Endothelial cell of umbilical vein (primary cell): ENCODE data around the gene ANKRD28. TPM values are rescaled to one million over a fixed set of nuclear protein-coding genes. Genes with fewer than 3 reads are reported as not detected.
A peak's percentile ranks its signal among the peaks of the same experiment; 100 is the strongest.

Source experiments
- BruUV-seq: library from RNA; stranded (reverse); fragments of 400-500 nt; replicated peaks from 2 replicates; lab custom pipeline; 2021; lab: Mats Ljungman, UMichigan
- CTCF ChIA-PET: fragments of 300-600, 350-600 bp; sonication (Branson Sonifier 250); formaldehyde crosslinking; loops from one replicate; lab custom pipeline; 2021; ENCODE audit warnings: antibody characterized with exemption, inconsistent platforms; lab: Charles Lee
- POLR2A ChIA-PET: fragments of 300-600, 350-600 bp; sonication (Branson Sonifier 250); formaldehyde crosslinking; loops from one replicate; lab custom pipeline; 2021; ENCODE audit warnings: antibody characterized with exemption, inconsistent platforms; lab: Charles Lee
- DNase-seq: peaks from one replicate; pipeline ENCODE4 v3.0.0-alpha.2; 2011; ENCODE audit warnings: low read depth, low spot score
- FAIRE-seq: peaks from 2 replicates; lab custom pipeline; 2011; peaks lifted over from hg19 to GRCh38; lab: Jason Lieb, UNC
- H2AFZ ChIP-seq: 2 replicates; pipeline ENCODE4 v1.6.0; 2012; ENCODE audit warnings: low read depth, low read length, control low read depth, inconsistent platforms
- H3K27ac ChIP-seq: 2 replicates; pipeline ENCODE4 v1.5.1; 2011; ENCODE audit warnings: low read depth, mild to moderate bottlenecking, control low read depth, low read length, moderate library complexity; ENCODE audit not compliant: insufficient read depth
- H3K27me3 ChIP-seq, 2 experiments: 2 replicates each; pipeline versions ENCODE4 v1.6.0 to v1.6.1; 2011; ENCODE audit warnings: low read length in 2 of 2, mixed read lengths in 1 of 2; ENCODE audit not compliant: control insufficient read depth in 2 of 2, insufficient read depth in 2 of 2
- H3K36me3 ChIP-seq, 2 experiments: 2 replicates in 1 of 2; 3 replicates in 1 of 2; pipeline ENCODE4 v1.5.1; 2011; ENCODE audit warnings: low read length in 2 of 2, mild to moderate bottlenecking in 1 of 2, moderate library complexity in 1 of 2; ENCODE audit not compliant: control insufficient read depth in 2 of 2, insufficient read depth in 2 of 2; ENCODE audit errors: extremely low read depth in 1 of 2
- H3K4me1 ChIP-seq: 3 replicates; pipeline ENCODE4 v1.5.1; 2011; ENCODE audit warnings: mild to moderate bottlenecking, low read length; ENCODE audit not compliant: control insufficient read depth, insufficient read depth; ENCODE audit errors: extremely low read depth
- H3K4me2 ChIP-seq: 2 replicates; pipeline ENCODE4 v1.6.1; 2011; ENCODE audit warnings: low read length, control low read depth, mixed read lengths; ENCODE audit not compliant: insufficient read depth
- H3K4me3 ChIP-seq, 3 experiments: fragments of 200-600 bp in 1 of 3; sonication (generic), shearing (Covaris generic) in 1 of 3; replicated peaks in 1 of 3; 2 replicates each; pipeline ENCODE4 v1.5.1; 2011 to 2016; ENCODE audit warnings: control low read depth in 3 of 3, low read length in 3 of 3, mild to moderate bottlenecking in 2 of 3, inconsistent platforms in 1 of 3, low read depth in 1 of 3, moderate library complexity in 1 of 3; ENCODE audit not compliant: insufficient read depth in 1 of 3
- H3K79me2 ChIP-seq: 2 replicates; pipeline ENCODE4 v1.6.0; 2012; ENCODE audit warnings: low read length, inconsistent platforms; ENCODE audit not compliant: control insufficient read depth, insufficient read depth
- H3K9ac ChIP-seq: replicated peaks from 2 replicates; pipeline ENCODE3; 2011; ENCODE audit warnings: low read length, control low read depth; ENCODE audit not compliant: insufficient read depth; ENCODE audit errors: extremely low read depth
- H3K9me1 ChIP-seq: replicated peaks from 3 replicates; pipeline ENCODE4 v1.6.0; 2011; ENCODE audit warnings: mild to moderate bottlenecking, low read length; ENCODE audit not compliant: control insufficient read depth, insufficient read depth; ENCODE audit errors: extremely low read depth
- H3K9me3 ChIP-seq: replicated peaks from 2 replicates; pipeline ENCODE4 v1.5.1; 2012; ENCODE audit warnings: low read length, inconsistent platforms; ENCODE audit not compliant: control insufficient read depth, insufficient read depth
- H4K20me1 ChIP-seq: replicated peaks from 2 replicates; pipeline ENCODE3; 2011; ENCODE audit warnings: mild to moderate bottlenecking, low read length; ENCODE audit not compliant: control insufficient read depth, insufficient read depth; ENCODE audit errors: extremely low read depth
- EZH2 ChIP-seq: IDR thresholded peaks from 2 replicates; pipeline ENCODE4 v1.6.1; 2012; ENCODE audit warnings: borderline replicate concordance, low read depth, mild to moderate bottlenecking, moderate library complexity, low read length, inconsistent platforms; ENCODE audit not compliant: severe bottlenecking
- FOS ChIP-seq: IDR thresholded peaks from 2 replicates; pipeline ENCODE4 v1.6.1; 2011; ENCODE audit warnings: mild to moderate bottlenecking, low read length, moderate library complexity, borderline replicate concordance; ENCODE audit not compliant: insufficient read depth
- GATA2 ChIP-seq: IDR thresholded peaks from 2 replicates; pipeline ENCODE4 v1.7.0; 2011; ENCODE audit warnings: low read depth, mild to moderate bottlenecking, moderate library complexity, mixed read lengths, low read length; ENCODE audit not compliant: insufficient read length, insufficient read depth
- JUN ChIP-seq: IDR thresholded peaks from 2 replicates; pipeline ENCODE4 v1.6.1; 2011; ENCODE audit warnings: borderline replicate concordance, low read depth; ENCODE audit not compliant: insufficient read length, insufficient read depth
- MYC ChIP-seq: IDR thresholded peaks from one replicate; pipeline ENCODE4 v1.6.1; 2011; ENCODE audit warnings: mild to moderate bottlenecking, low read depth, low read length
- POLR2A ChIP-seq: IDR thresholded peaks from 2 replicates; pipeline ENCODE4 v1.6.1; 2012; ENCODE audit warnings: low read depth, mild to moderate bottlenecking, control low read depth, low read length
- POLR2AphosphoS5 ChIP-seq: IDR thresholded peaks from 2 replicates; pipeline ENCODE4 v1.6.1; 2012; ENCODE audit warnings: low read depth, mild to moderate bottlenecking, control low read depth, low read length, moderate library complexity; ENCODE audit not compliant: insufficient read depth
- dilution Hi-C: fragments of 300-500 bp; cut with MboI; formaldehyde crosslinking; loops from one replicate; pipeline ENCODE4 v1.15.0; 2019; ENCODE audit warnings: low sequenced_read_pairs; ENCODE audit not compliant: extremely low pct_ligation_motif_present
- intact Hi-C: fragments of 100-400 bp; cut with micrococcal nuclease; formaldehyde crosslinking; loops from one replicate; pipeline ENCODE4 v1.10.0; 2022
- polyA plus RNA-seq, 4 experiments: library from polyadenylated mRNA; depleted of rRNA in 3 of 4; stranded (reverse) in 3 of 4; unstranded in 1 of 4; fragments of >200 nt; gene quantifications; 2 replicates each; pipeline versions ENCODE4 v1.2.1 to v1.2.3, GENCODE V29; 2011 to 2012; ENCODE audit warnings: missing spikeins in 1 of 4
- total RNA-seq: library from RNA; stranded (reverse); gene quantifications from 2 replicates; pipeline ENCODE4 v1.2.3, GENCODE V29; 2021
- TF ChIP-seq, protein P1 (sequence below): IDR thresholded peaks from 2 replicates; pipeline ENCODE4 v1.6.1; 2011; ENCODE audit not compliant: insufficient read depth, insufficient read length
- TF ChIP-seq, protein P2 (sequence below), 2 donors: IDR thresholded peaks; 1 replicate in 1 of 2; 2 replicates in 1 of 2; pipeline ENCODE4 v1.5.1; 2011; ENCODE audit warnings: low read length in 2 of 2, mild to moderate bottlenecking in 2 of 2, moderate library complexity in 2 of 2, control low read depth in 1 of 2, inconsistent platforms in 1 of 2, low read depth in 1 of 2; ENCODE audit not compliant: insufficient read depth in 1 of 2; ENCODE audit errors: extremely low read depth in 1 of 2

Gene ANKRD28
- total and polyA plus RNA-seq, 2 donors (not counting 3 experiments of a cell fraction or from before 2014, with no cell fraction given): 36.7 to 97.3 TPM

DNA sequence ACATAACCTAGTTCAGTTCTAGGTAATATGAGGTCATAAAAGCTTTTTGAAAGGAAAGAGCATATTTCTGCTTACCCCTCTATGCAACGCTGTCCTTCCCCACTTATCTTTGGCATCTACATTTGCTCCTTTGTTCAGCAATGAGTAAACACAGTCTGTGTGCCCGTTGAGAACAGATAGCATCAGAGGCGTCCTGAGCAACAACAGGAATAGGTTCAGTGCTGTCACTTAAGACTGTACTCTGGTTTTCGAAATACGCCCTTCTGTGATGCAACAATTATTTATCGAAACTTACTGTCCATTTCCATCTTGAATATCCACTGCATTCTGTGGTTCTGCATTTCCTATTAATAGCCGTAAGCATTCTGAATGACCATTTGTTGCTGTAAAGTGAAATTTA lies 111.9 kb downstream of the ANKRD28 start:
- Histone ChIP-seq H3K27me3 (no peaks in the 10 kb centered on the region), H3K9me3 (no peaks in the 10 kb centered on the region), H4K20me1 (no peaks in the 10 kb centered on the region), H3K27ac (no peak overlapping the region), H3K4me1 (peaks cover 21% of the 10 kb centered on the region), H2AFZ (no peak overlapping the region), H3K4me2 (peak overlapping the region; percentile 19), H3K4me3 (no peak overlapping the region), H3K79me2 (no peaks in the 10 kb centered on the region), H3K9me1 (no peaks in the 10 kb centered on the region), H3K9ac (no peak overlapping the region), H3K36me3 (peaks cover 5 to 15% of the 10 kb centered on the region in 2 experiments)
- dilution Hi-C loops: no loop called here
- TF ChIP-seq GATA2 (peak; percentile 41), JUN (no peak)
- DNase-seq (peak; percentile 57), FAIRE-seq (peak; percentile 48)
- CTCF ChIA-PET: no interaction called here
- intact Hi-C loops: loop anchor here (1.0 kb wide), 1 partner anchor 56 kb away; no protein-coding TSS in a partner anchor
- POLR2A ChIA-PET: no interaction called here
- no TSS peak for BruUV-seq

DNA sequence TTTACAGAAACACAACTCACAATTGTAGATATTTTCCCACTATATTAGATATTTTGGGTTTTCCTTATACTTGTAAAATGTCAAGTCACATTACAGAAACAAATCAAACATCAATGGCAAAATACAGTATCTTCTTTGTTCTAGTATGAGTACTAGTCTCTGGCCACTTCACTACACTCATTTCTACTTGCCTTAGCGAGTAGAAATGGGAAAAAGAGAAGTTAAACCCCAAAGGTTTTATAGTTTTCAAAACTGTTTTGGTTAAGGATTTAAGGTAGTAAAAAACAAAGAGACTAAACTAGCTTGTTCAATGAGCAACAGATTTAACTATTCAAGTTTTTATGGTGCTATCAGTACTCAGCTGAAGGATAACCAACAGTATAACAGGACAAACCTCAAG lies 114.5 kb downstream of the ANKRD28 start:
- no peak overlapping the region for H3K4me3 ChIP-seq
- H3K79me2 ChIP-seq: no peaks in the 10 kb centered on the region
- ChIA-PET POLR2A (no interaction called here), CTCF (interaction anchor here (0.8 to 1.7 kb wide), 6 partner anchors 8 to 73 kb away, joined by 3 to 8 read pairs (median 4); no protein-coding TSS in a partner anchor)
- dilution Hi-C loops: no loop called here
- FAIRE-seq (no peak), DNase-seq (no peak)
- H4K20me1 ChIP-seq: no peaks in the 10 kb centered on the region
- TF ChIP-seq EZH2 (no peak), JUN (no peak), GATA2 (no peak), MYC (no peak), FOS (no peak), POLR2A (no peak), POLR2AphosphoS5 (no peak)
- TF ChIP-seq, protein P1, sequence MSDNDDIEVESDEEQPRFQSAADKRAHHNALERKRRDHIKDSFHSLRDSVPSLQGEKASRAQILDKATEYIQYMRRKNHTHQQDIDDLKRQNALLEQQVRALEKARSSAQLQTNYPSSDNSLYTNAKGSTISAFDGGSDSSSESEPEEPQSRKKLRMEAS: no peak
- TF ChIP-seq, protein P2, sequence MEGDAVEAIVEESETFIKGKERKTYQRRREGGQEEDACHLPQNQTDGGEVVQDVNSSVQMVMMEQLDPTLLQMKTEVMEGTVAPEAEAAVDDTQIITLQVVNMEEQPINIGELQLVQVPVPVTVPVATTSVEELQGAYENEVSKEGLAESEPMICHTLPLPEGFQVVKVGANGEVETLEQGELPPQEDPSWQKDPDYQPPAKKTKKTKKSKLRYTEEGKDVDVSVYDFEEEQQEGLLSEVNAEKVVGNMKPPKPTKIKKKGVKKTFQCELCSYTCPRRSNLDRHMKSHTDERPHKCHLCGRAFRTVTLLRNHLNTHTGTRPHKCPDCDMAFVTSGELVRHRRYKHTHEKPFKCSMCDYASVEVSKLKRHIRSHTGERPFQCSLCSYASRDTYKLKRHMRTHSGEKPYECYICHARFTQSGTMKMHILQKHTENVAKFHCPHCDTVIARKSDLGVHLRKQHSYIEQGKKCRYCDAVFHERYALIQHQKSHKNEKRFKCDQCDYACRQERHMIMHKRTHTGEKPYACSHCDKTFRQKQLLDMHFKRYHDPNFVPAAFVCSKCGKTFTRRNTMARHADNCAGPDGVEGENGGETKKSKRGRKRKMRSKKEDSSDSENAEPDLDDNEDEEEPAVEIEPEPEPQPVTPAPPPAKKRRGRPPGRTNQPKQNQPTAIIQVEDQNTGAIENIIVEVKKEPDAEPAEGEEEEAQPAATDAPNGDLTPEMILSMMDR (IDR thresholded peaks at IDR 0.05; ENCODE audit: extremely low read depth in 1 of 2, insufficient read depth in 1 of 2, low read depth in 1 of 2, low read length in 2 of 2): no peak
- peak overlapping the region; percentile 12 for H3K27ac ChIP-seq
- H3K4me1 ChIP-seq: peaks cover 26% of the 10 kb centered on the region
- no peak overlapping the region for H3K9ac ChIP-seq
- H3K27me3 ChIP-seq: no peaks in the 10 kb centered on the region
- H3K9me1 ChIP-seq: no peaks in the 10 kb centered on the region
- peaks cover 0 to 13% of the 10 kb centered on the region in 2 experiments for H3K36me3 ChIP-seq
- no peak overlapping the region for H2AFZ ChIP-seq
- H3K9me3 ChIP-seq: no peaks in the 10 kb centered on the region
- BruUV-seq: no TSS peak
- no peak overlapping the region for H3K4me2 ChIP-seq
- intact Hi-C loops: loop anchor here (2.0 to 5.0 kb wide), 2 partner anchors 36 to 69 kb away; no protein-coding TSS in a partner anchor
